Body of pancreas (tissue), 4 donors: ENCODE data around the gene GPR161.

Experiments used
- CTCF ChIP-seq, 7 experiments: fragments of 450-650 bp in 4 of 7; fragments of 200-600 bp in 3 of 7; sonication (generic) in 3 of 7; IDR thresholded peaks; one replicate each; pipeline ENCODE4 v1.5.1; 2016 to 2019; ENCODE audit warnings: antibody characterized with exemption in 7 of 7
- POLR2A ChIP-seq, 3 donors: fragments of 450-650 bp; IDR thresholded peaks; one replicate each; pipeline ENCODE4 v1.6.1; 2016; ENCODE audit warnings: antibody characterized with exemption in 3 of 3, mild to moderate bottlenecking in 2 of 3

GRCh38 chr1:168088511-168089325 is 48.0 kb downstream of the GPR161 start:
- TF ChIP-seq CTCF (IDR thresholded peaks at IDR 0.05) (no peak), POLR2A (IDR thresholded peaks at IDR 0.05) (no peak)
